Measurements from ENCODE around the gene HEXB. TPM values are rescaled to one million over a fixed set of nuclear protein-coding genes. Genes with fewer than 3 reads are reported as not detected.

HEXB gene
- total and polyA plus RNA-seq, 9 of the 15 experiments (the other 6 are each of a cell fraction or from before 2014, with no cell fraction given), result 22.9 to 158 (median 108) TPM

DNA sequence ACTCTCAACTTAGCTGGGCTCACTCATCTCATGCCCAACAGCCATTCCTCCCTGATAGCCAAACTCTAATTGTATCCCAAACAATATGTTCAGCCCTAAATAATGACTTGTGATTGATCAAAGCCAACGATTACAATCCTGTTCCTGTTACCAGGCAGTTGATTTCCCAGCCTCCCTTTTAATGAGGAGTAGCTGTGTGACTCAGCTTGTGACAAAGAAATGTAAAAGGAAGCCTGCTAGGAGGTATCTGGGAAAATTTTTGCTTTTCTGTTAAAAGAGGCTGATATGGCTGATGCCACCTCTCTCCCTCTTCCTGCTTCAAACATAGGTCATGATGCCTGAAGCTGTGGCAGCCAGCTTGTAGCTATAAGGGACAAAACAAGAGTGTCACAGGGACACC lies 24.9 kb upstream of the HEXB start:
- intact Hi-C loops (cut with micrococcal nuclease), result no loop called here
- H3K79me2 ChIP-seq (ENCODE audit: control insufficient read depth, insufficient read depth, low read length), result no peaks in the 10 kb centered on the region
- no peak overlapping the region for H3K4me3 ChIP-seq
- 0% methylated on average over 1 of the region's 1 CpG for WGBS (ENCODE audit: insufficient coverage, low coverage, missing lambda C conversion rate)
- CTCF ChIA-PET (ENCODE audit: low intra/inter-chr PET ratio), result no interaction called here
- no peaks in the 10 kb centered on the region for H3K9me3 ChIP-seq (replicated peaks; ENCODE audit: control insufficient read depth, insufficient read depth, low read depth, low read length)
- no peak overlapping the region for H3K9ac ChIP-seq (ENCODE audit: insufficient read depth in 1 of 2, low read depth in 2 of 2, low read length in 2 of 2)
- no peaks in the 10 kb centered on the region for H3K36me3 ChIP-seq (ENCODE audit: control insufficient read depth, insufficient read depth, low read length)
- in situ Hi-C loops (cut with MboI), result no loop called here
- H2AFZ ChIP-seq (ENCODE audit: low read depth, low read length), result no peak overlapping the region
- FAIRE-seq (no peak), ATAC-seq (no peak), DNase-seq (ENCODE audit: extremely low read depth in 1 of 4, low spot score in 3 of 4) (no peak)
- H3K27me3 ChIP-seq (ENCODE audit: control insufficient read depth in 2 of 2, insufficient read depth in 2 of 2, low read length in 2 of 2), result peaks cover 0 to 19% of the 10 kb centered on the region in 2 experiments; a peak in 4 of 5 replicates
- no peaks in the 10 kb centered on the region for H3K9me1 ChIP-seq (ENCODE audit: control insufficient read depth, insufficient read depth, low read length)
- no peaks in the 10 kb centered on the region for H4K20me1 ChIP-seq (replicated peaks; ENCODE audit: control insufficient read depth, insufficient read depth, low read length)
- BruUV-seq (replicated peaks), result no TSS peak
- no peaks in the 10 kb centered on the region for H3K4me1 ChIP-seq (replicated peaks in 1 of 2; ENCODE audit: control insufficient read depth in 2 of 2, insufficient read depth in 2 of 2, low read length in 2 of 2)
- no peak overlapping the region for H3K27ac ChIP-seq (ENCODE audit: extremely low read depth, low read depth, low read length)
- no peak for TF ChIP-seq ZNF316 (IDR thresholded peaks at IDR 0.05)
- TF ChIP-seq, protein P1, sequence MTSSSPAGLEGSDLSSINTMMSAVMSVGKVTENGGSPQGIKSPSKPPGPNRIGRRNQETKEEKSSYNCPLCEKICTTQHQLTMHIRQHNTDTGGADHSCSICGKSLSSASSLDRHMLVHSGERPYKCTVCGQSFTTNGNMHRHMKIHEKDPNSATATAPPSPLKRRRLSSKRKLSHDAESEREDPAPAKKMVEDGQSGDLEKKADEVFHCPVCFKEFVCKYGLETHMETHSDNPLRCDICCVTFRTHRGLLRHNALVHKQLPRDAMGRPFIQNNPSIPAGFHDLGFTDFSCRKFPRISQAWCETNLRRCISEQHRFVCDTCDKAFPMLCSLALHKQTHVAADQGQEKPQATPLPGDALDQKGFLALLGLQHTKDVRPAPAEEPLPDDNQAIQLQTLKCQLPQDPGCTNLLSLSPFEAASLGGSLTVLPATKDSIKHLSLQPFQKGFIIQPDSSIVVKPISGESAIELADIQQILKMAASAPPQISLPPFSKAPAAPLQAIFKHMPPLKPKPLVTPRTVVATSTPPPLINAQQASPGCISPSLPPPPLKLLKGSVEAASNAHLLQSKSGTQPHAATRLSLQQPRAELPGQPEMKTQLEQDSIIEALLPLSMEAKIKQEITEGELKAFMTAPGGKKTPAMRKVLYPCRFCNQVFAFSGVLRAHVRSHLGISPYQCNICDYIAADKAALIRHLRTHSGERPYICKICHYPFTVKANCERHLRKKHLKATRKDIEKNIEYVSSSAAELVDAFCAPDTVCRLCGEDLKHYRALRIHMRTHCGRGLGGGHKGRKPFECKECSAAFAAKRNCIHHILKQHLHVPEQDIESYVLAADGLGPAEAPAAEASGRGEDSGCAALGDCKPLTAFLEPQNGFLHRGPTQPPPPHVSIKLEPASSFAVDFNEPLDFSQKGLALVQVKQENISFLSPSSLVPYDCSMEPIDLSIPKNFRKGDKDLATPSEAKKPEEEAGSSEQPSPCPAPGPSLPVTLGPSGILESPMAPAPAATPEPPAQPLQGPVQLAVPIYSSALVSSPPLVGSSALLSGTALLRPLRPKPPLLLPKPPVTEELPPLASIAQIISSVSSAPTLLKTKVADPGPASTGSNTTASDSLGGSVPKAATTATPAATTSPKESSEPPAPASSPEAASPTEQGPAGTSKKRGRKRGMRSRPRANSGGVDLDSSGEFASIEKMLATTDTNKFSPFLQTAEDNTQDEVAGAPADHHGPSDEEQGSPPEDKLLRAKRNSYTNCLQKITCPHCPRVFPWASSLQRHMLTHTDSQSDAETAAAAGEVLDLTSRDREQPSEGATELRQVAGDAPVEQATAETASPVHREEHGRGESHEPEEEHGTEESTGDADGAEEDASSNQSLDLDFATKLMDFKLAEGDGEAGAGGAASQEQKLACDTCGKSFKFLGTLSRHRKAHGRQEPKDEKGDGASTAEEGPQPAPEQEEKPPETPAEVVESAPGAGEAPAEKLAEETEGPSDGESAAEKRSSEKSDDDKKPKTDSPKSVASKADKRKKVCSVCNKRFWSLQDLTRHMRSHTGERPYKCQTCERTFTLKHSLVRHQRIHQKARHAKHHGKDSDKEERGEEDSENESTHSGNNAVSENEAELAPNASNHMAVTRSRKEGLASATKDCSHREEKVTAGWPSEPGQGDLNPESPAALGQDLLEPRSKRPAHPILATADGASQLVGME (CRISPR knock-in tag; IDR thresholded peaks at IDR 0.05), result no peak
- no peak for TF ChIP-seq BCL6 (CRISPR knock-in tag; IDR thresholded peaks at IDR 0.05)
- no peak for TF ChIP-seq PHTF2 (CRISPR knock-in tag; IDR thresholded peaks at IDR 0.05)
- TF ChIP-seq JUNB (CRISPR knock-in tag; conservative IDR thresholded peaks at IDR 0.05), result no peak
- POLR2A ChIA-PET, result interaction anchor here (0.7 to 1.1 kb wide), 2 partner anchors 14 to 704 kb away, joined by 3 to 4 read pairs; no protein-coding TSS in a partner anchor
- H3K4me2 ChIP-seq (ENCODE audit: insufficient read depth, low read length), result no peak overlapping the region
